AG04450 (cell line): ENCODE data around the gene IL25. TPM values are rescaled to one million over a fixed set of nuclear protein-coding genes. Genes with fewer than 3 reads are reported as not detected.
"Not testable (repeated sequence)": the region's sequence is repeated elsewhere in the genome, so short reads cannot be mapped to it uniquely, and the experiment has no call there.

Experiments used
- CTCF ChIA-PET: fragments of 300-600, 350-600 bp; formaldehyde crosslinking; extraction: SDS; loops from one replicate; lab custom pipeline; 2022; ENCODE audit warnings: antibody characterized with exemption, inconsistent platforms; lab: Charles Lee
- POLR2A ChIA-PET: fragments of 350-600 bp; formaldehyde crosslinking; extraction: SDS; loops from one replicate; lab custom pipeline; 2021; ENCODE audit warnings: antibody characterized with exemption, inconsistent platforms; lab: Yijun Ruan, JAX
- DNase-seq: peaks from one replicate; pipeline ENCODE4 v3.0.0-alpha.2; 2011; ENCODE audit warnings: low read depth, low spot score
- H3K27ac ChIP-seq: one replicate; pipeline ENCODE4 v1.5.1; 2012; ENCODE audit warnings: low read depth, low read length, control low read depth
- H3K27me3 ChIP-seq: one replicate; pipeline ENCODE4 v1.6.0; 2012; ENCODE audit warnings: low read length; ENCODE audit not compliant: control insufficient read depth, insufficient read depth
- H3K4me3 ChIP-seq: 2 replicates; pipeline ENCODE4 v1.5.1; 2011; ENCODE audit warnings: mild to moderate bottlenecking, low read depth, low read length, control low read depth
- H3K9me3 ChIP-seq: 2 replicates; pipeline ENCODE4 v1.5.1; 2012; ENCODE audit warnings: low read length; ENCODE audit not compliant: control insufficient read depth, insufficient read depth
- CTCF ChIP-seq: IDR thresholded peaks from 2 replicates; pipeline ENCODE4 v1.5.1; 2011; ENCODE audit warnings: low read depth, low read length, control low read depth, inconsistent platforms
- polyA plus RNA-seq: library from polyadenylated mRNA; depleted of rRNA; stranded (reverse); fragments of >200 nt; gene quantifications from 2 replicates; pipeline ENCODE4 v1.2.3, GENCODE V29; 2011

The IL25 gene
- polyA plus RNA-seq, 1 experiment, result not detected

- CTCF ChIA-PET, result no interaction called here
- Histone ChIP-seq H3K27me3 (peaks cover 10% of the 10 kb centered on the region), H3K9me3 (no peaks in the 10 kb centered on the region), H3K27ac (no peak overlapping the region), H3K4me3 (no peak overlapping the region)
- TF ChIP-seq CTCF, result no peak
- DNase-seq, result no peak
- POLR2A ChIA-PET, result no interaction called here
These were observed 24.3 kb downstream of the IL25 start for GRCh38 chr14:23396781-23397407.

GRCh38 chr14:23398348-23398747 lies 25.7 kb downstream of the IL25 start:
- CTCF ChIA-PET, result no interaction called here
- TF ChIP-seq CTCF, result no peak
- Histone ChIP-seq H3K27me3 (peaks cover 5% of the 10 kb centered on the region), H3K9me3 (no peaks in the 10 kb centered on the region), H3K4me3 (no peak overlapping the region), H3K27ac (no peak overlapping the region)
- POLR2A ChIA-PET, result no interaction called here
- DNase-seq, result no peak

GRCh38 chr14:23399136-23399535 lies 26.5 kb downstream of the IL25 start:
- no peak for TF ChIP-seq CTCF
- H3K27me3 ChIP-seq, result peaks cover 5% of the 10 kb centered on the region
- CTCF ChIA-PET, result no interaction called here
- H3K4me3 ChIP-seq, result no peak overlapping the region
- no peak for DNase-seq
- H3K9me3 ChIP-seq, result no peaks in the 10 kb centered on the region
- H3K27ac ChIP-seq, result no peak overlapping the region
- POLR2A ChIA-PET, result no interaction called here

- no peak for TF ChIP-seq CTCF
- no peak overlapping the region for H3K4me3 ChIP-seq
- peaks cover 5% of the 10 kb centered on the region for H3K27me3 ChIP-seq
- POLR2A ChIA-PET, result no interaction called here
- CTCF ChIA-PET, result no interaction called here
- no peaks in the 10 kb centered on the region for H3K9me3 ChIP-seq
- no peak for DNase-seq
- H3K27ac ChIP-seq, result no peak overlapping the region
These were observed 27.0 kb downstream of the IL25 start for GRCh38 chr14:23399591-23399990.

- H3K4me3 ChIP-seq, H3K9me3 ChIP-seq, H3K27me3 ChIP-seq, DNase-seq, POLR2A ChIA-PET, CTCF ChIA-PET, H3K27ac ChIP-seq: not testable (repeated sequence)
These were observed 28.0 kb downstream of the IL25 start for GRCh38 chr14:23400496-23401149.
